ENCODE results near the gene RAB11FIP4. TPM values are rescaled to one million over a fixed set of nuclear protein-coding genes. Genes with fewer than 3 reads are reported as not detected.

RAB11FIP4 gene
- total and polyA plus RNA-seq, 2 of the 13 experiments (the other 11 are each of a cell fraction or from before 2014, with no cell fraction given) = 28.0 to 89.3 TPM

- TF ChIP-seq PRDM4 (CRISPR knock-in tag; IDR thresholded peaks at IDR 0.05; ENCODE audit: borderline replicate concordance) = no peak
- no peak; the same call in 1 of the 2 replicates for TF ChIP-seq KDM5A (IDR thresholded peaks at IDR 0.05; ENCODE audit: borderline replicate concordance, low read length)
- 0 out of 2 replicates have a peak, but pooled peaks have one; percentile 68 for TF ChIP-seq NFKBIZ (CRISPR knock-in tag; IDR thresholded peaks at IDR 0.05)
- TF ChIP-seq ETS1 (CRISPR knock-in tag; IDR thresholded peaks at IDR 0.05) = no peak; the same call in 1 of the 2 replicates
- TF ChIP-seq ZFP82 (CRISPR knock-in tag; IDR thresholded peaks at IDR 0.05; ENCODE audit: borderline replicate concordance) = peak; percentile 93; the same call in 1 of the 2 replicates
- TF ChIP-seq ZNF230 (CRISPR knock-in tag; IDR thresholded peaks at IDR 0.05) = no peak
- no peak; the same call in 1 of the 2 replicates for TF ChIP-seq SIX4 (CRISPR knock-in tag; IDR thresholded peaks at IDR 0.05)
- TF ChIP-seq ZNF878 (CRISPR knock-in tag; IDR thresholded peaks at IDR 0.05) = no peak
- peak; percentile 95; the same call in 1 of the 2 replicates for TF ChIP-seq ZXDC (CRISPR knock-in tag; IDR thresholded peaks at IDR 0.05)
- no peak for TF ChIP-seq KAT2B (IDR thresholded peaks at IDR 0.05; ENCODE audit: borderline replicate concordance, low read depth, low read length)
- TF ChIP-seq MED8 (CRISPR knock-in tag; IDR thresholded peaks at IDR 0.05; ENCODE audit: insufficient replicate concordance) = peak; percentile 65
- TF ChIP-seq ZBTB20 (CRISPR knock-in tag; IDR thresholded peaks at IDR 0.05; ENCODE audit: borderline replicate concordance, low read depth) = no peak
- TF ChIP-seq MIER3 (CRISPR knock-in tag; IDR thresholded peaks at IDR 0.05; ENCODE audit: borderline replicate concordance) = peak; percentile 80; the same call in 1 of the 2 replicates
- TF ChIP-seq MTF1 (CRISPR knock-in tag; IDR thresholded peaks at IDR 0.05) = 0 out of 2 replicates have a peak, but pooled peaks have one; percentile 66
- peak; percentile 46; the same call in 1 of the 2 replicates for TF ChIP-seq ESRRA (CRISPR knock-in tag; IDR thresholded peaks at IDR 0.05; ENCODE audit: low read depth)
- 0 out of 2 replicates have a peak, but pooled peaks have one; percentile 5 for TF ChIP-seq MAZ (IDR thresholded peaks at IDR 0.05; ENCODE audit: borderline replicate concordance, low read depth, low read length)
- TF ChIP-seq MAZ (CRISPR knock-in tag; IDR thresholded peaks at IDR 0.05; ENCODE audit: low read depth) = peak; percentile 62
- TF ChIP-seq DZIP1 (CRISPR knock-in tag; IDR thresholded peaks at IDR 0.05) = no peak
- TF ChIP-seq ZBTB42 (CRISPR knock-in tag; IDR thresholded peaks at IDR 0.05) = peak; percentile 11; the same call in 1 of the 2 replicates
Measured at GRCh38 chr17:31549525-31550388, 158.3 kb downstream of the RAB11FIP4 start (continued).

Measured in HepG2 (cell line).